ENCODE measurements around the gene GABRB1. TPM values are rescaled to one million over a fixed set of nuclear protein-coding genes. Genes with fewer than 3 reads are reported as not detected.

GABRB1 gene
- total RNA-seq, 4 donors from 2014 or later = not detected

DNA sequence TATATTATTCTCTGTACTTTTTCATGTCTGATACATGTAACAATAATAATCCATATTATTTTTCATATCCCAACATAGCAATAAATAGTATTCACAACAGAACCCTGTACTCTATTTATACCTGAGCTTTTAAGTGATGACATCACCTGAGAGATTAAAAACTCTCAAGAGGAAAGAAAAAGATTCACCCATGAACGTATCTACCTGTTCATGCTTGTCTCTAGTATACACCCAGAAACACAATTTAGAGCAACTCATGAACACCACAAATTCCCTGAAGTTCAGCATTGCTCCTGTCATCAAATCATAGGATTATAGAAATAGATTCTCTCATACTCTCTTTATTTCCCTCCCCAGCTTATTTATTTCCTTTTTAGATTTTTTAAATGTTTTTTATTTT is 185.9 kb downstream of the GABRB1 start:
- Histone ChIP-seq H3K9me3 (no peaks in the 10 kb centered on the region), H3K4me1 (no peaks in the 10 kb centered on the region), H3K4me3 (no peak overlapping the region), H3K27me3 (no peaks in the 10 kb centered on the region), H3K27ac (no peak overlapping the region), H3K36me3 (no peaks in the 10 kb centered on the region)
- no peak for TF ChIP-seq EP300 (IDR thresholded peaks at IDR 0.05)
- no peak for TF ChIP-seq CTCF (IDR thresholded peaks at IDR 0.05)
- no peak for TF ChIP-seq POLR2A (IDR thresholded peaks at IDR 0.05)
- TF ChIP-seq POLR2AphosphoS5 (IDR thresholded peaks at IDR 0.05) = no peak
- ATAC-seq = no peak
- 75 to 78% methylated on average over 1 of the region's 1 CpG for WGBS, 2 donors (ENCODE audit: low coverage in 1 of 2)

- Histone ChIP-seq H3K27me3 (no peaks in the 10 kb centered on the region), H3K36me3 (no peaks in the 10 kb centered on the region), H3K27ac (no peak overlapping the region), H3K9me3 (no peaks in the 10 kb centered on the region), H3K4me1 (no peaks in the 10 kb centered on the region), H3K4me3 (no peak overlapping the region)
- no peak for ATAC-seq
- 33 to 59% methylated on average over 1 of the region's 1 CpG for WGBS, 2 donors (ENCODE audit: low coverage in 1 of 2)
- no peak for TF ChIP-seq EP300 (IDR thresholded peaks at IDR 0.05)
- TF ChIP-seq POLR2A (IDR thresholded peaks at IDR 0.05) = no peak
- TF ChIP-seq CTCF (IDR thresholded peaks at IDR 0.05) = no peak
These were observed 186.5 kb downstream of the GABRB1 start for GRCh38 chr4:47217884-47218283.

DNA sequence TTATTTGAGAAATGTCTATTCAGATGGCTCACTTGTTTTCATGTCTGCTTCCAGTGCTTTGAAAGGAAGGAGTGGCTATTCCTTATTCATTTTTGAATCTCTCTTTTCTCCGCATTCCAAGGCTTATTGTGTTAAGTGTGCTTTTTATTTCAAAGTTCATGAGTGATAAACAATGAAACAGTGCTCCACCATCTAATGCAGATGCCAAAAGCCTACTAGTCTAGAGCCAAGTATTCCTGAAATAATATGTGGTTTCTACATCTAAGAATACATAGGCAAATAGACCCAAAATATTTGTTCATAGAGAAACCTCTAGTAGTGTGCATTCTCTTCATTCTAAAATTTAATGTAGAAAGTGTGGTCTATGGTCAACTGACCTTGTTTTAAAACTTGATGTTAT is 187.3 kb downstream of the GABRB1 start:
- Histone ChIP-seq H3K9me3 (no peaks in the 10 kb centered on the region), H3K4me3 (no peak overlapping the region), H3K27me3 (no peaks in the 10 kb centered on the region), H3K4me1 (no peaks in the 10 kb centered on the region), H3K27ac (no peak overlapping the region), H3K36me3 (no peaks in the 10 kb centered on the region)
- WGBS, 2 donors (ENCODE audit: low coverage in 1 of 2) = 43 to 74% methylated on average over 1 of the region's 1 CpG
- ATAC-seq = no peak
- TF ChIP-seq POLR2AphosphoS5 (IDR thresholded peaks at IDR 0.05) = no peak

DNA sequence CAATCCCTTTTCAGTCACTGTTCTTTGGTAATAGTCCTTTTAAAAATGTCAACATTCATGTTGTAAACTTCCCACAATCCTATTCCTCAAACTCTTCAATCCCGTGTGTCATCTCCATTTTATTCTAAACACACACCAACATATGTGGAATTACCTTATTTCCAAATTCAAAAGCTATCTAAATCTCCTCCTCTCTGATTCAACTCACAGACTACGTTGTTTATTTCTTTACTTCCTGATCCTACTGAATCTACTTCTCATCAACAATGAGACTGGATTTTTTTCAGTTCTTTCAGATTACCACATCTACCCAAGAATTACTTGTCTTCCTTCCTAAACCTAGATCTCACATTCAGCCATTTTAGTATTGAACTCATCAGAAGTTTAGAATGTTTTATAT is 188.2 kb downstream of the GABRB1 start:
- TF ChIP-seq POLR2A (IDR thresholded peaks at IDR 0.05) (no peak), CTCF (IDR thresholded peaks at IDR 0.05) (no peak), POLR2AphosphoS5 (IDR thresholded peaks at IDR 0.05) (no peak), EP300 (IDR thresholded peaks at IDR 0.05) (no peak)
- H3K9me3 ChIP-seq = no peaks in the 10 kb centered on the region
- H3K4me1 ChIP-seq = no peaks in the 10 kb centered on the region
- H3K36me3 ChIP-seq = no peaks in the 10 kb centered on the region
- WGBS, 2 donors (ENCODE audit: low coverage in 1 of 2) = 69 to 70% methylated on average over 2 of the region's 2 CpGs
- no peak overlapping the region for H3K4me3 ChIP-seq
- no peak overlapping the region for H3K27ac ChIP-seq
- H3K27me3 ChIP-seq = no peaks in the 10 kb centered on the region
- ATAC-seq = no peak

GRCh38 chr4:47221721-47222120 is 190.4 kb downstream of the GABRB1 start:
- no peaks in the 10 kb centered on the region for H3K4me1 ChIP-seq
- 38 to 83% methylated on average over 2 of the region's 2 CpGs for WGBS, 2 donors (ENCODE audit: low coverage in 1 of 2)
- no peaks in the 10 kb centered on the region for H3K36me3 ChIP-seq
- H3K4me3 ChIP-seq = no peak overlapping the region
- TF ChIP-seq EP300 (IDR thresholded peaks at IDR 0.05) = no peak
- no peak for TF ChIP-seq POLR2AphosphoS5 (IDR thresholded peaks at IDR 0.05)
- TF ChIP-seq POLR2A (IDR thresholded peaks at IDR 0.05) = no peak
- TF ChIP-seq CTCF (IDR thresholded peaks at IDR 0.05) = no peak
- no peak for ATAC-seq
- H3K27ac ChIP-seq = no peak overlapping the region
- H3K9me3 ChIP-seq = no peaks in the 10 kb centered on the region
- no peaks in the 10 kb centered on the region for H3K27me3 ChIP-seq

- WGBS, 2 donors (ENCODE audit: low coverage in 1 of 2) = 90 to 91% methylated on average over 1 of the region's 1 CpG
- H3K36me3 ChIP-seq = no peaks in the 10 kb centered on the region
These were observed 190.9 kb downstream of the GABRB1 start for GRCh38 chr4:47222276-47222675.

More at GRCh38 chr4:47222276-47222675, 190.9 kb downstream of the GABRB1 start:
- TF ChIP-seq POLR2A (IDR thresholded peaks at IDR 0.05) (no peak), CTCF (IDR thresholded peaks at IDR 0.05) (no peak), POLR2AphosphoS5 (IDR thresholded peaks at IDR 0.05) (no peak), EP300 (IDR thresholded peaks at IDR 0.05) (no peak)
- Histone ChIP-seq H3K27ac (no peak overlapping the region), H3K27me3 (no peaks in the 10 kb centered on the region), H3K4me3 (no peak overlapping the region), H3K4me1 (no peaks in the 10 kb centered on the region), H3K9me3 (no peaks in the 10 kb centered on the region)
- no peak for ATAC-seq
